ENCODE measurements around the gene AHNAK2. TPM values are rescaled to one million over a fixed set of nuclear protein-coding genes. Genes with fewer than 3 reads are reported as not detected.
"Not testable (repeated sequence)": the region's sequence is repeated elsewhere in the genome, so short reads cannot be mapped to it uniquely, and the experiment has no call there.

The AHNAK2 gene
- 0.43 TPM for polyA plus RNA-seq (2013, experiment 1 of 2)
- polyA plus RNA-seq (2013, experiment 2 of 2) = 0.46 TPM

GRCh38 chr14:104977681-104978653, at the start of gene AHNAK2:
TSS of gene AHNAK2 (minus strand) at chr14:104978374. CDS start at chr14:104978237, 137 bp downstream.
- peak within 1 kb of the TSS; percentile 99 for H2AK5ac ChIP-seq (ENCODE audit: low read depth, low read length)
- peak within 1 kb of the TSS; percentile 82 for H2BK5ac ChIP-seq (ENCODE audit: low read length)
- no peak within 1 kb of the TSS for H4K91ac ChIP-seq (ENCODE audit: low read depth, low read length, poor library complexity)
- peak within 1 kb of the TSS; percentile 85 for H3K23ac ChIP-seq (ENCODE audit: low read depth, low read length, poor library complexity)
- peak within 1 kb of the TSS; percentile 87 for H2AFZ ChIP-seq (ENCODE audit: low read length)
- H3K9ac ChIP-seq (ENCODE audit: low read depth, low read length, poor library complexity) = peak within 1 kb of the TSS; percentile 77
- H3K14ac ChIP-seq (ENCODE audit: low read length) = peak within 1 kb of the TSS; percentile 89
- peak within 1 kb of the TSS; percentile 83 for H3K4me2 ChIP-seq (ENCODE audit: insufficient read depth, low read length, poor library complexity, severe bottlenecking)
- H3K4me3 ChIP-seq (ENCODE audit: low read length in 2 of 2) = peak within 1 kb of the TSS; percentile 41 to 77
- H2BK15ac ChIP-seq (ENCODE audit: low read length) = peak within 1 kb of the TSS; percentile 99
- peaks cover 24 to 26% of the 10 kb centered on the region in 2 donors for H3K4me1 ChIP-seq (ENCODE audit: control insufficient read depth in 2 of 2, insufficient read depth in 1 of 2, low read depth in 1 of 2, low read length in 2 of 2)
- peaks cover 2% of the 10 kb centered on the region for H3K79me1 ChIP-seq (ENCODE audit: low read depth, low read length)
- no peak within 1 kb of the TSS for H3K4ac ChIP-seq (ENCODE audit: low read length)
- peak within 1 kb of the TSS; percentile 90 for H2BK12ac ChIP-seq (ENCODE audit: low read length)
- H3K9me3 ChIP-seq (replicated peaks in 1 of 2; ENCODE audit: control insufficient read depth in 2 of 2, insufficient read depth in 1 of 2, low read depth in 1 of 2, low read length in 2 of 2) = no peaks in the 10 kb centered on the region
- H2BK120ac ChIP-seq (ENCODE audit: low read depth, low read length) = peak within 1 kb of the TSS; percentile 94
- H3K27ac ChIP-seq (replicated peaks; ENCODE audit: low read length) = no peak within 1 kb of the TSS
- no peaks in the 10 kb centered on the region for H3K36me3 ChIP-seq (replicated peaks in 1 of 2; ENCODE audit: control insufficient read depth in 2 of 2, insufficient read depth in 2 of 2, low read length in 2 of 2)
- peak within 1 kb of the TSS; percentile 91 for H3K18ac ChIP-seq (ENCODE audit: low read length)
- DNase-seq (ENCODE audit: low spot score) = peak; percentile 82
- H3K27me3 ChIP-seq (ENCODE audit: control insufficient read depth in 3 of 3, insufficient read depth in 3 of 3, low read depth in 1 of 3, low read length in 3 of 3) = peaks cover 5 to 93% (median 37%) of the 10 kb centered on the region in 3 experiments
- peak within 1 kb of the TSS; percentile 43 for H4K8ac ChIP-seq (ENCODE audit: low read depth, low read length)
- WGBS, 2 donors (ENCODE audit: extremely low coverage in 2 of 2, insufficient read length in 2 of 2, insufficient replicate concordance in 1 of 2) = no CpG with 5 or more reads among the region's 111 CpGs

DNA sequence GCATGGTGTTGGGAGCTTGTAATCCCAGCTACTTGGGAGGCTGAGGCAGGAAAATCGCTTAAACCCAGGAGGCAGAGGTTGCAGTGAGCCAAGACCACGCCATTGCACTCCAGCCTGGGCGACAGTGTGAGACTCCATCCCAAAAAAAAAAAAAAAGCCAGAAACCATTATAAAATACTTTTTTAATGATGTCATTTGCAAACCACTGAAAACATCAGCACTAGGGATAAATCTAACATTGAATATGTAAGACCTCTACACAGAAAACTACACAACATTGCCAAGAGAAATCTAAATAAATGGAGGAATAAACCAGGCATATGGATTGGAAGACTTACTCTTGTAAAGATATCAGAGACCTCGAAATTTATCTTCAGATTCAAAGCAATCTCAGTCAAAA, 49.5 kb upstream of the AHNAK2 start:
- not testable (repeated sequence) for H3K4ac ChIP-seq (ENCODE audit: low read length); H2BK12ac ChIP-seq (ENCODE audit: low read length); H2AFZ ChIP-seq (ENCODE audit: low read length); H2BK15ac ChIP-seq (ENCODE audit: low read length); H3K4me3 ChIP-seq (ENCODE audit: low read length in 2 of 2); H3K9me3 ChIP-seq (replicated peaks in 1 of 2; ENCODE audit: control insufficient read depth in 2 of 2, insufficient read depth in 1 of 2, low read depth in 1 of 2, low read length in 2 of 2); H2BK5ac ChIP-seq (ENCODE audit: low read length); H3K9ac ChIP-seq (ENCODE audit: low read depth, low read length, poor library complexity); H3K27ac ChIP-seq (replicated peaks; ENCODE audit: low read length); H3K14ac ChIP-seq (ENCODE audit: low read length); H2AK5ac ChIP-seq (ENCODE audit: low read depth, low read length); H3K79me1 ChIP-seq (ENCODE audit: low read depth, low read length); H2BK120ac ChIP-seq (ENCODE audit: low read depth, low read length); H3K4me2 ChIP-seq (ENCODE audit: insufficient read depth, low read length, poor library complexity, severe bottlenecking); H3K4me1 ChIP-seq (ENCODE audit: control insufficient read depth in 2 of 2, insufficient read depth in 1 of 2, low read depth in 1 of 2, low read length in 2 of 2); DNase-seq (ENCODE audit: low spot score); H3K36me3 ChIP-seq (replicated peaks in 1 of 2; ENCODE audit: control insufficient read depth in 2 of 2, insufficient read depth in 2 of 2, low read length in 2 of 2); H4K91ac ChIP-seq (ENCODE audit: low read depth, low read length, poor library complexity); H3K18ac ChIP-seq (ENCODE audit: low read length); H4K8ac ChIP-seq (ENCODE audit: low read depth, low read length); H3K23ac ChIP-seq (ENCODE audit: low read depth, low read length, poor library complexity)
- WGBS, 2 donors (ENCODE audit: extremely low coverage in 2 of 2, insufficient read length in 2 of 2, insufficient replicate concordance in 1 of 2) = no CpG with 5 or more reads among the region's 4 CpGs
- peaks cover 0 to 13% (median 3%) of the 10 kb centered on the region in 3 experiments for H3K27me3 ChIP-seq (ENCODE audit: control insufficient read depth in 3 of 3, insufficient read depth in 3 of 3, low read depth in 1 of 3, low read length in 3 of 3)

- no peak overlapping the region for H2AK5ac ChIP-seq (ENCODE audit: low read depth, low read length)
- H4K91ac ChIP-seq (ENCODE audit: low read depth, low read length, poor library complexity) = no peak overlapping the region
- no peak overlapping the region for H3K4me2 ChIP-seq (ENCODE audit: insufficient read depth, low read length, poor library complexity, severe bottlenecking)
- H2BK5ac ChIP-seq (ENCODE audit: low read length) = no peak overlapping the region
- no peak overlapping the region for H3K4ac ChIP-seq (ENCODE audit: low read length)
- no peak overlapping the region for H4K8ac ChIP-seq (ENCODE audit: low read depth, low read length)
- H3K27me3 ChIP-seq (ENCODE audit: control insufficient read depth in 3 of 3, insufficient read depth in 3 of 3, low read depth in 1 of 3, low read length in 3 of 3) = peaks cover 0 to 11% (median 2%) of the 10 kb centered on the region in 3 experiments
- H2BK12ac ChIP-seq (ENCODE audit: low read length) = no peak overlapping the region
- DNase-seq (ENCODE audit: low spot score) = no peak
- peaks cover 0 to 2% of the 10 kb centered on the region in 2 donors for H3K4me1 ChIP-seq (ENCODE audit: control insufficient read depth in 2 of 2, insufficient read depth in 1 of 2, low read depth in 1 of 2, low read length in 2 of 2)
- H2AFZ ChIP-seq (ENCODE audit: low read length) = no peak overlapping the region
- no peaks in the 10 kb centered on the region for H3K9me3 ChIP-seq (replicated peaks in 1 of 2; ENCODE audit: control insufficient read depth in 2 of 2, insufficient read depth in 1 of 2, low read depth in 1 of 2, low read length in 2 of 2)
- no peaks in the 10 kb centered on the region for H3K36me3 ChIP-seq (replicated peaks in 1 of 2; ENCODE audit: control insufficient read depth in 2 of 2, insufficient read depth in 2 of 2, low read length in 2 of 2)
- no peak overlapping the region for H2BK15ac ChIP-seq (ENCODE audit: low read length)
- no CpG with 5 or more reads among the region's 1 CpG for WGBS, 2 donors (ENCODE audit: extremely low coverage in 2 of 2, insufficient read length in 2 of 2, insufficient replicate concordance in 1 of 2)
- no peak overlapping the region for H3K18ac ChIP-seq (ENCODE audit: low read length)
- H3K23ac ChIP-seq (ENCODE audit: low read depth, low read length, poor library complexity) = no peak overlapping the region
- H3K4me3 ChIP-seq (ENCODE audit: low read length in 2 of 2) = no peak overlapping the region
- H3K79me1 ChIP-seq (ENCODE audit: low read depth, low read length) = no peaks in the 10 kb centered on the region
- H3K14ac ChIP-seq (ENCODE audit: low read length) = no peak overlapping the region
- H3K9ac ChIP-seq (ENCODE audit: low read depth, low read length, poor library complexity) = no peak overlapping the region
- no peak overlapping the region for H2BK120ac ChIP-seq (ENCODE audit: low read depth, low read length)
- H3K27ac ChIP-seq (replicated peaks; ENCODE audit: low read length) = no peak overlapping the region
These were observed 48.8 kb upstream of the AHNAK2 start for GRCh38 chr14:105026802-105027563.

All from neuronal stem cell (in vitro differentiated cells).